Muscle of back (tissue), 11 donors: ENCODE data around the gene LMTK3. TPM values are rescaled to one million over a fixed set of nuclear protein-coding genes. Genes with fewer than 3 reads are reported as not detected.
"Not testable (repeated sequence)": the region's sequence is repeated elsewhere in the genome, so short reads cannot be mapped to it uniquely, and the experiment has no call there.

ENCODE experiments used
- DNase-seq, 3 donors: peaks; one replicate each; pipeline versions ENCODE4 v3.0.0 to v3.0.0-alpha.2; 2013
- polyA plus RNA-seq, 10 donors: library from polyadenylated mRNA; unstranded; fragments of 120-200 nt; gene quantifications; one replicate each; pipeline ENCODE4 v1.2.1, GENCODE V29; 2013; ENCODE audit not compliant: insufficient read length in 10 of 10

LMTK3 gene
- polyA plus RNA-seq, 10 donors: 0.04 to 0.70 (median 0.28) TPM; not detected in 3

- peak in 2 of 3 donors; percentile 30 to 39 for DNase-seq
These were observed 31.6 kb upstream of the LMTK3 start for GRCh38 chr19:48543121-48543710.

GRCh38 chr19:48541813-48542212 is 30.2 kb upstream of the LMTK3 start:
- DNase-seq: no peak

- no peak for DNase-seq
These were observed 28.5 kb upstream of the LMTK3 start for GRCh38 chr19:48540110-48540509.

- peak in 2 of 3 donors; percentile 28 to 38 for DNase-seq
These were observed 28.0 kb upstream of the LMTK3 start for GRCh38 chr19:48539503-48540096.

- not testable (repeated sequence) for DNase-seq
These were observed 26.4 kb upstream of the LMTK3 start for GRCh38 chr19:48538057-48538456.

GRCh38 chr19:48537541-48537940 is 25.9 kb upstream of the LMTK3 start:
- no peak for DNase-seq

- DNase-seq: no peak
These were observed 22.1 kb upstream of the LMTK3 start for GRCh38 chr19:48533770-48534169.

- DNase-seq: no peak
These were observed 19.1 kb upstream of the LMTK3 start for GRCh38 chr19:48530770-48531169.

- no peak for DNase-seq
These were observed 18.6 kb upstream of the LMTK3 start for GRCh38 chr19:48530066-48530720.

GRCh38 chr19:48529156-48529555 is 17.5 kb upstream of the LMTK3 start:
- DNase-seq: no peak

GRCh38 chr19:48524732-48525131 is 13.1 kb upstream of the LMTK3 start:
- DNase-seq: no peak

GRCh38 chr19:48524221-48524620 is 12.6 kb upstream of the LMTK3 start:
- DNase-seq: no peak

- no peak for DNase-seq
These were observed 8.5 kb upstream of the LMTK3 start for GRCh38 chr19:48520134-48520533.

- DNase-seq: not testable (repeated sequence)
These were observed 7.8 kb upstream of the LMTK3 start for GRCh38 chr19:48519426-48519825.

- no peak for DNase-seq
These were observed 6.6 kb upstream of the LMTK3 start for GRCh38 chr19:48518207-48518606.

GRCh38 chr19:48516536-48516935 is 4.9 kb upstream of the LMTK3 start:
- DNase-seq: no peak

- DNase-seq: no peak
These were observed 2.5 kb upstream of the LMTK3 start for GRCh38 chr19:48514123-48514458.

- peak in 1 of 3 donors; percentile 61 for DNase-seq
These were observed 1.9 kb upstream of the LMTK3 start for GRCh38 chr19:48513289-48514122.

- peak in 1 of 3 donors; percentile 22 for DNase-seq
These were observed 1.1 kb upstream of the LMTK3 start for GRCh38 chr19:48512504-48513288.

- DNase-seq: no peak
These were observed 309 bp downstream of the LMTK3 start for GRCh38 chr19:48511321-48511731.

GRCh38 chr19:48510421-48511268 is 990 bp downstream of the LMTK3 start:
- DNase-seq: peak in 1 of 3 donors; percentile 75
